Stimulated activated CD8-positive, alpha-beta memory T cell treated with anti-CD3 and anti-CD28 coated beads, Interleukin-15, amount 100 ng/mL, for 48 hours (primary cell): Measurements from ENCODE around the gene NBEAL2.
"Not testable (repeated sequence)": the region's sequence is repeated elsewhere in the genome, so short reads cannot be mapped to it uniquely, and the experiment has no call there.

Source experiments
- DNase-seq, 2 donors: peaks; one replicate each; pipeline ENCODE4 v3.0.0-alpha.2; 2020; ENCODE audit warnings: low read depth in 2 of 2

Gene NBEAL2

DNA sequence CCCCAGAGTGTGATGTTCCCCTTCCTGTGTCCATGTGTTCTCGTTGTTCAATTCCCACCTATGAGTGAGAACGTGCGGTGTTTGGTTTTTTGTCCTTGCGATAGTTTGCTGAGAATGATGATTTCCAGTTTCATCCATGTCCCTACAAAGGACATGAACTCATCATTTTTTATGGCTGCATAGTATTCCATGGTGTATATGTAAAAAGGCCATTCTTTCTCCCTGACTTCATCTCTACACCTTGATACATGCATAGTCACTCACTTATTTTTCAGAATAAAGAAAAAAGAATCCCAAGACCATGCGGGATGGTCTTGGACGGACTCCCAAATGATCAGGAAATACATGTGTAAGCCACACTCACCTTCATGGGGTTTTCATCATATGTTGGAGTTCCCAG lies 57.8 kb downstream of the NBEAL2 start:
- not testable (repeated sequence) for DNase-seq

GRCh38 chr3:47041114-47041513 lies 61.6 kb downstream of the NBEAL2 start:
- DNase-seq: no peak

- no peak for DNase-seq
Observed at GRCh38 chr3:47042231-47042791, 62.8 kb downstream of the NBEAL2 start.

- no peak for DNase-seq
Observed at GRCh38 chr3:47047069-47047468, 67.6 kb downstream of the NBEAL2 start.

GRCh38 chr3:47047673-47048072 lies 68.2 kb downstream of the NBEAL2 start:
- DNase-seq: no peak

DNA sequence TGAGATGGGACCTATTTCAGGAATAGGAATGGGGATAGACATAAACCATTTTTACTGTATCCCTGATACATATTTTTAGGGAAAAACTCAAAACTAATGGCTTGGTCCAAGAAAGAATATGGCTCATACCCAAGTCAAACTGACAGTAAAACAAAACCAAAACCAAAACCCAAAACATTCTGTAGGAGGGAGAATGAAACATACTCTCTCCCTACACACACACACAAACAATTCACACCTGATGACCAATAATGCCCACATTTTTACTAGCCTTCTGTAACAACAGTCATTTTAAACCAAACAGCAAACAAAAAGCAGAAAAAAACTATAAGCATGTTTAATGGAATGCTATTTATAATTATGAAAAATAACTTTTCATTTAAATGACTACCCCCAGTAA lies 74.9 kb downstream of the NBEAL2 start:
- DNase-seq: no peak

GRCh38 chr3:47056705-47057104 lies 77.2 kb downstream of the NBEAL2 start:
- DNase-seq: no peak

DNA sequence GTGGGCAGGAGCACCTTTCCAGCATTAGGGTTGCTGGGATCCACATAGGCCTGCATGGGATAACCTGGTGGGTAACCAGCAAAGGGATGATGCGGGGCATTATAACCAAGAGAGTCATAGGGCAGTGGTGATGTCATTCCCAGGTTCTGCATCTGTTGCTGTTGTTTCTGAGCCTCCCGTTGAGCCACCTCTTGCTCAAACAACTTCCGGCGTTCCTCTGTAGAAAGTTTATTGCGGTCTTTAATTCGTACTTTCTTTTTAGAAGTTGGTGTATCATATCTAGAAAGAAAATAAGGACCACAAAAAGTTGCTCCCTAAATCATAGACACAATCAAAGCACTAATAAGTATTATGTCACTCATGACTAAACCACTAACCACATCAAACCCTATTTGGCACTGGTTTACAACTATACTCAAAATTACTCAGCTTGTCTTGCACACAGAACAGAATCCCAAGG lies 77.8 kb downstream of the NBEAL2 start:
- DNase-seq: peak; percentile 12 to 29
